Kasumi-1 (cell line): ENCODE data around the gene ROM1.
"Not testable (repeated sequence)": the region's sequence is repeated elsewhere in the genome, so short reads cannot be mapped to it uniquely, and the experiment has no call there.

ENCODE experiments used
- DNase-seq, 2 experiments: peaks; one replicate each; lab custom pipeline; 2025; lab: John Stamatoyannopoulos, UW

The ROM1 gene, protein sequence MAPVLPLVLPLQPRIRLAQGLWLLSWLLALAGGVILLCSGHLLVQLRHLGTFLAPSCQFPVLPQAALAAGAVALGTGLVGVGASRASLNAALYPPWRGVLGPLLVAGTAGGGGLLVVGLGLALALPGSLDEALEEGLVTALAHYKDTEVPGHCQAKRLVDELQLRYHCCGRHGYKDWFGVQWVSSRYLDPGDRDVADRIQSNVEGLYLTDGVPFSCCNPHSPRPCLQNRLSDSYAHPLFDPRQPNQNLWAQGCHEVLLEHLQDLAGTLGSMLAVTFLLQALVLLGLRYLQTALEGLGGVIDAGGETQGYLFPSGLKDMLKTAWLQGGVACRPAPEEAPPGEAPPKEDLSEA

DNA sequence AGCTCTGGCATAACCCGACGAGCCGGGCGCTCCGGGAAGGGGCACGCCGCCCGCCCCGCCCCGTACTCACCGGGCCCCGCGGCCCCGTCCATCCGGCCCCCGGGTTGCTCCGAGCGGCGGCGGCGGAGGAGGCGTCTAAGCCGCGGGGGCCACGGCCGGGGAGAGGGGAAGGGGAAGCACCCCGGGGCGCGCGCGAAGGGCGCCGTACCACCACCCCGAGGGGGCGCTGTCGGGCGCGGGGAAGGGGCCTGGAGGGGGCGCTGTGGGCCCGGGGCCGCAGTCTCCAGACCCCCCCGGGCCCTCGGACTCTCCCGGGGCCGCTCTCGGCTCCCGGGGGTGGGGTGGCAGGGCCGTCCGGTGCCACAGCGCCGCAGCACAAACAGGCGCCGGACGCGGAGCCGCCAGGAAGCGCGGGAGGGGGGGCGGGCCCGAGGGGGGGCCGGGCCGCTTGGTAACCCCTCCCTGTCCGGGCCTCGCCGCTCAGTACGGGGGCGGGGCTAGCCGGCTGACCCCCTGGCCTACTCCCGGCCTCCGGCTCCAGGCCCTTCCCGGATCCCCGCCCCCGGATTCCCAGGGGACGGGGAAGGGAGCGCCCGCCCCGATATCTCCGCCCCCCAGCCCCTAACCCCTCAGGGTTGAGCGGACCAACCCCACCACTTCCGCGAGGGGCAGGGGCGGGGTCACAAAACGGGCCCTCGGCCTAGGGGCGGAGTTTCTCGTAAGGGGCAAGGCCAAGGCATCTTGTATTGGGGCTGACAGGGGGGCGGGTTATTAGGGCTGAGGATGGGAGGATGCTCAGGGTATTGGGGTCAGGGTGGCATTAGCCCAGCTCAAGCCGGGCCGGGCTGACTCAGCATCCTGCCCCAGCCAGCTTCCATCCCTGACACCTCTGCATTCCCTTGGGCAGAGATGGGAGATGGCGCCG, at the start of gene ROM1, which contains the start of gene EML3:
ROM1 (plus strand) TSS at position 892 of the 925 bp plus-strand sequence; CDS start at position 917, 25 bp downstream.
EML3 (minus strand) TSS at position 410 of the 925 bp plus-strand sequence; CDS start at position 92, 318 bp downstream.
- peak; percentile 71 to 76 for DNase-seq

DNA sequence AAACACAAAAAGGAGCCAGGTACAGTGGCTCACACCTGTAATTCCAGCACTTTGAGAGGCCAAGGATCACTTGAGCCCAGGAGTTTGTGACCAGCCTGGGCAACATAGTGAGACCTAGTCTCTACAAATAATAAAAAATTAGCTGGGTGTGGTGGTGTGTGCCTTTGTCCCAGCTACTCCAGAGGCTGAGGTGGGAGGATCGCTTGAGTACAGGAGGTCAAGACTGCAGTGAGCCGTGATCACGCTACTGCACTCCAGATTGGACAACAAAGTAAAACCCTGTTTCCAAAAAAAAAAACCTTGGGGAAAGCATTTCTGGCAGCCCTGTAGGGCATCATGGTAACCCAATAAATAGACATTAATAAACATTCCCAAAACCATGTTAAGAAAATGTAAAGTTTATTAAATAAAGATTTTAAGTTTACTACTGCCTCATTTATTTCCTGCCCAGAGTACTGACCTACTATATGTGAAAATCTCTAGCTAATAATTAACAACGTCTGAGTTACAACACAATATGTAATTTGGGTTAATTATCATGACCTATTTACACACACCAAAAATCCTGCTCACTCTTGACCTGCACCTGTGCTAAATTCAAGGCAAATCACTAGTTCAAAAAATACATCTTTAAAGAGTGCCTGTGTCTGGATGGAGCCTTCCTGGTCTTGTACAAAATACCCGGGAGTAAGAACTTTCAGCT, 47.8 kb upstream of the ROM1 start:
- DNase-seq: no peak

DNA sequence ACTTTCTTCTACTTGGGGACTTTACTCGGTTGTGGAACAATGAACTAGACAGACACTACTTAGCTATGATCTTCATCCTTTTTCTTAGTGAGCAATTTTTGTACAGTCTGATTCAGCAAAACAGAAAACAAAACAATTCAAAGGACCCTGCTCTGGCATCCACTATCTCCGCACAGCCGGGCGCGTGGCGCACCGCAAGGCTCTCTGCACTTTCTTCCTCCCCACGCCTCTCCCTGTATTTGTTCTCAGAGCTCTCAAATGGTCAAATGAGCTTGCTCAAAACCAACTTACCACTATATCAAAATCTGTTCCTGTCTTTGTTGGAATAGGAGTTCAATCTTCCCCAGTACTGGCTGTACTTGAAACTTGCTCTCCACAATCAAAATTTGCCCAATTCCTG, 46.8 kb upstream of the ROM1 start:
- no peak for DNase-seq

DNA sequence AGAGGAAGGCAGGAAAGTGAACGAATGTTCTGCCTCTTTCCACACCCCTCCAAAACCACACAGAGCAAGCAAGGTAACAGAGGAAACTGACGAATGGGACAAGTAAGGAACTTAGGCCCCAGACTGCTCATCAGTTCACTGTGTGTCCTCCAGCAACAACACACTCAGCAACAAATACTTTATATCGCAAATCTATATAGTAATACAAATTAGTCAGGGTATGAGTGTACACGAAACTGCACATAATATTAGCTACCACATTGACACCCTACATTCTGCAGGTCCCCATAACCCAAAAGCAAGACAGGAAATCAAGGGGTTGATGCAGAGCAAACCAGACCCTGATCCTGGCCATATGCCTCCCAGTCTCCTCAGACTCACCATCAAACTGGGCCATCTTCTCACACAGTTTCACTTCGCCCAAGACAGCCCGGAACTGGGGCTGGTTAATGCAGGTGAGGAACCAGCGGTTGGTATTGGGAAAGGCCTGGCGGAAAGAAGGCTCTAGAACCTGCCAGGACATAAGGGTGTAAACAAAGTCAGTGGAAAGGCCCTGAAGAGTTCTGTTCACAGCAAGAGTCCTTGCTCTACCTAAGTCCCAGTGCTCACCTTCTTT, 45.9 kb upstream of the ROM1 start:
- DNase-seq: no peak

DNA sequence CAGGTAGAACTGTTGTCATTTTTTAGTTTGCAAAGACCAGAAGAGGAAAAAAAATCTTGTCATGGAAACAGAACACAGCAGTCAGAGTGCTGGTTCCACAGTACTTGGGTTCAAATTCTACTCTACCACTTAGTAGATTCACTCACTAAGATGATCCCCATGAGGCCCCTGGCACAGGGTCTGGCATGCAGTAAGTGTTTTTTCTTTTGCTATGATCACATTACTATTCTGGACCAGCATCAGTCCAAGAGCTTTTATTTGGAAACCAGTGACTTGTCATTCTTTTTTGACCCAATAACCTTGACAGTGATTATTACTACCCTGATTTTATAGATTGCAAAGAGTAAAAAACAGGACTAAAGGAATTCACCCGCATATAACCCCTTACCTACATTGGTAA, 43.4 kb upstream of the ROM1 start:
- no peak for DNase-seq

DNA sequence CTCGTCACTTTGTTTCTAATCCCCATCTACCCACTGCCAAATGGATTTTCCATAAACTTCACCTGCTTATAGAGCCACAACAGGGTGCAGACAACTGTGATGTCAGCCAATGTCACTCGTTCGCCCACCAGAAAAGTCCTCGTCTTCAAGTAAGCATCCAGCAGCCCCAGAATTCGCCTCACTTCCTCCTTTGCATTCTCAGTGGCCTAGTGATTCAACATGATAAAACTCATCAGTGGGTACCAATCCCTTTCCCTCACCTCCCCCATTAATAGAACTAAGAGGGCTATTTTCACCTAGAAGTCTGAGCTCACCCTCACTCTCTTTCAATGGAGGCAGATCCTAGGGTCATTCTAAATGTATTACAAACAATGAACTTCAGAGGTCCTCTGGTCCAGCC, 42.2 kb upstream of the ROM1 start:
- not testable (repeated sequence) for DNase-seq

DNA sequence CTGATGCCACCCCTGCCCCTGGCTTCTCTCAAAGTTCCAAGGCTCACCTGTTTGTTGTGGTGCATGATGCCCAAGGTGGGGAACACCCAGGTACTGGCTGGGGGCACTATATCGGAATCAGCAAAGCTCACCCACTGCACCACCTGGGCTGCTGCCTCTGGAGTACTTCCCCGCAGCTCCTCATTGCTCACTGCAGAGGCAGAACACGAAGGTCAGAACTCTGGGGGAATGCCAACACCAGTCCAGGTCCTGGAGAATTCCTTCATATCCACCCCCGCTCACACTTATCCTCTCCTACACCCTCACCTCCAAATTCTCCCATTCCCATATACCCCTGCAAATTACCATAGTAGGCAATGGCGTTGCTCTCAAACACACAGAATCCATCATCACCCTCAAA, 41.6 kb upstream of the ROM1 start:
- not testable (repeated sequence) for DNase-seq

DNA sequence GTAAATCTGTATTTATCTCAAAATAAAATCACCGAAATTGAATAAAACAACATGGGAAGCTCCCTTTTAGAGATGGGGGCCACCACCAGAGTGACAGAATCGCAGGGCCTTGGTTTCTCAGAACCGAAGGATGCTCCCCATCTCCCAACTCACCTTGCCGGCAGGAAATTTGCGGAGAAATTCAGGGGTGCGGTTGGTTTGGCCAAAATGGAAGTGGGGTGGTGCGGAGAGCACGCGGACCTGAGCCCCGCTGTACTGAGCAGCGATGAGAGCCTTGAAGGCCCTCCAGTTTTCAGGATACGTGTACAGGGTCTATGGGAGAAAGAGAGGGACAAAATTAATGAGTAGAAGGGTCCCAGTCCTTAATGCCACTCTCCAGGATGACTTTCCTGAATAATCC, 40.6 kb upstream of the ROM1 start:
- DNase-seq: no peak

DNA sequence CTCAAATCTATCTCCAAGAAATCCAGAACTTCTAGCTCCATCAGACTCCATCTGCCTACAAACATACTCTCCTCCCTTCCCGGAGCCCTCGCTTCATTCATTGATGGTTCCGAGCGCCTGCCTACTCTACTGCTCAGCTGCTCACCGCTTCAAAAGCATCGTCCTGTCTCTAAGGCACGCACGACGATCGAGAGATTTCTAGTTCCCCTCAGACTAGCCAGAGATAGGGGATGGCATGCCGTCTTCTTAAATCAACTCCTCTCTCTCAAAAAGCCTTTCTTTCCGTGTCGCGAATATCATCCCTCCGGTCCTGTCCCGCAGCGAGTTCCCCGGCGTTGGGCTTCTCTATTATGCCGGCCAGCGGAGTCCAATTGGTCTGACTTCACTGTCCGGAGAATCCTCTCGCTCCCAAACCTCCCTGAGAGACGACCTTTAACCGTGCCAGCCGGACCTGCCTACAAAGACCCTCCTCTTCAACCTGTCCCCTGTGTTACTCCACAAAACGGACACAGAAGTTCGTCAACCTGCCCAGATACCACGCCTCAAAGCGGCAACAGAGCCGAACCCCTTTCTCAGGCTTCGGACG, 40.0 kb upstream of the ROM1 start:
- peak; percentile 15 to 33 for DNase-seq

DNA sequence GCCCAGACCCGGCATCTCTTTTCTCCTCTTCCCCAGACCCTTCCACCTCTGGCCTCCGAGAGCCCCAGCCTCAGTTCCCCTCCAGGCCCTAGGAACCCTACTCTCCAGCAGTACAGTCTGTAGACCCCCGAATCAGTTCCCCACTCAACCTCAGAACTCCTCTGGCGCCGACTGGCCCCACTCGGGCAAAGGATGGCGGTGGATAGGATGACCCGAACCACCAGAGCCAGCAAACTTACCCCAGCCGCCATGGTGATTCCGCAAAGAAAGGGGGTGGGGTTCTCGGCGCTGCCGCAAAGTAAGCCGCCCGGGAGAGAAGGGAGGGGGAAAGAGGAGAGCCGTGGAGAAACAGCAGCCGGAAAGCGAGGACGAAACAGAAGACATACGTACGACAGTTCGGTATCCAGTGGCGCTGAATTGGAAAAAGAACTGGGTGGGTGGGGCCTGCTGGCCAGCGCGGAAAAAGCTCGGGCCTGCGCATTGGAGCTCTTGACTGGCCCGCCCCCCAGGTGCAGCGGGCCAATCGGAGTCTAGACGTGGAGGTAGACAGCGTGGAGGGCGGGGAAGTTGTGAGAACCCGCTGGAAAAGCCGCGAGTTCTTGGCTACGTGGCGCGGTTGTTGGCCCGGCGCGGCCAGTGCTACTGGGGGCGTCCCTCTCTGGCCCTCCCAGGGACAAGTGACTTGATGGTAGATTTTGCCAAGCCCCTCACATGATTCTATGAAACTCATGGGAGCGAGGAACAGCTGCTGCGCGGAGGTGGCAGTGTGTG, 39.3 kb upstream of the ROM1 start, which contains the start of gene EEF1G:
EEF1G (minus strand) TSS at position 300 of the 771 bp plus-strand sequence; CDS start at position 251, 49 bp downstream.
- DNase-seq: peak; percentile 100

DNA sequence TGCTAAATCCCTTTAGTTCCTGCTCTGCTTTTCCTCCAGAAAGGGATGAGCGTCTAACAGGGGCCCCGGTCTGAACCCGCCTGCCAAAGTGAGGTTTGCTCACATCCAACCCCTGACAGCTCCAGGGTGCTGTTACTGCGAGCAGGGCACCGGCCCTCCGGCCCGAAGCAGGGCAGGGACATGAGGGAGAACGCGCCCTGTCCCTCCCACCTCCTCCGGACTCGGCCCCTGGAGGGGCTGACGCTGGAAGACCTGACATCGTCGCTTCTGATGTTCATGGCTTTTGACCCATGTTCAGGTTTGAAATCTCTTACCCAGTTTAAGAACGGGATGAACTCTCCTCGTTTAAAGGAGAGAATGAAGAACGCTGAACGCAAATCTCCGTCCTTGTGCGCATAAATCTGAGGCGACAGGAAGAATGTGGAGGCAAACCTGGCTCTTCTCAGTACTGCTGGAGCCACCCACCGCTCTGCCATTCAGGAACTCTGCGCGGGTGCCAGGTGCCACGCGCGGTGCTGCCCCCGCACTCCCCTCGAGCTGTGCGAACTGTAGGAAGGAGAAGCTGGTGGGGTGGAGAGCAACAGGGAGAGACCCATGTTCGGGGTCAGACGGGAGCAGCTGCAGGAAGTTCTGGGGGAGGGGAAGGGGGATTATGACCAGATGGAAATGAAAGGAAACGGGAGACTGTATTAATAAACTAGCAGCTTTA, 38.5 kb upstream of the ROM1 start:
- DNase-seq: peak; percentile 36 to 56

DNA sequence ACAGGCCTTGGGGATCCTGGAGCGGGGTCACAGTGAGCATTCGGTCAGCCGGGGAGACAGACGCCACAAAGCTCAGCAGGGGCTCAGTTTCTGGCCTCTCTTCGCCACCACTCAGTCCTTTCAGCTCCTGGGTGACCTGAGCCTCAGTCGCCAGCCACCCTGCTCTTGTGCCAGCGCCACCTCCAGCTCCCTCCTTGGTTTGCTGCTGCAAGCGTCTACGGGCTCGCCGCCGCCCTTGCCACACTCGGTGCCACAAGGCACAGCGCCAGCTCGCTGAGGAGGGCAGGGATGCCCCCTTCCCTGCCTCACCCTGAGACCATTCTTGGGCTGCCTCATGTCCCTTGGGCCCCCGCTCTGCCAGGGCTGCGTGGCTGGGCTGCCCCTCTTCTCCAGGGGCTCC, 37.9 kb upstream of the ROM1 start:
- no peak for DNase-seq

DNA sequence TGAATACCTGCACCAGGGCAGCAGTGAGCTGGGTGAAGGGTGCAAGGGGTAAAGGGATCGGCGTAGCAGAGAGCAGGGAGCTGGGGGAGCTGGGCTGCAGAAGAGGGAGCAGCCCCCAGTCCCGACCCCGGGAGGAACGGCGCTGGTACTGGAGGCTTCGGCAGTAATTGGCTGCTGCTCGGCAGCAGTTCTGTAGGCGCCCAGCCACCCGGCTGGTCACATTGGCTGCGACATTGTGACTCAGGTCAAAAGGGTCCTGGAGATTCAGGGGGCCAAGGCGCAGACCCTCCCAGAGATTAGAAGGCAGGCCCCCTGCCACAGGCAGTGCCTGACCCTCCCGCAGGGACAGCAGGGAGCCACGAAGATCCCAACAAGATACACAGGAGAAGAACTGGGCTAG, 37.2 kb upstream of the ROM1 start:
- DNase-seq: no peak

DNA sequence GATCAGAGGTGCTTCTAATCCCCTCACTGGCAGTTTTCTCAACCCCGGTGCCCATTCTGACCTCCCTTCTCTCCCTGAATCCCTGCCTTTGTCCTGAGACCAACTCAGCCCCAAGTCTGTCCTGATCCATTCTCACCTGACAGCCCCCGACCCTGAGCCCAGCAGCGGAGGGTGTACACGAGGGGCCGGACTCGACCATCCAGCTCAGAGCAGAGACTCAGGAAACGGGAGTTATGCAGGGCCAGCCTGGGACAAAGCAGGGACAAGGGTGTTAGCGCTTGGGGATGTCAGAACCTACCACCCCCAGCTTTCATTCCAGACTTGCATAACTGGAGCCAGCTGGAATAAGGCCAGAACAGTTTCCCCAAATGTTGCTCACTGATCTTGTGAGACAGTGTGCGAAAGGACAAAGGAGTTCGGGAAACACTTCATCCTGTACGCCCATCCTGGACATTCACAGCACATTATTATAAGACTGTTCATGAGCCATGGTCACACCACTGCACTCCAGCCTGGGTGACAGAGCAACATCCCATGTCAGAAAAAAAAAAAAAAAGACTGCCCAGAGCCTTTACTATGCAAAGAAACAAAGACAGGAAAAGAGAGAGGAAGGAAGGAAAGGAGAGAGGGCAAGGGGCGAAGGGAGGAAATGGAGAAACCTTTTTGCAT, 35.9 kb upstream of the ROM1 start:
- DNase-seq: no peak

DNA sequence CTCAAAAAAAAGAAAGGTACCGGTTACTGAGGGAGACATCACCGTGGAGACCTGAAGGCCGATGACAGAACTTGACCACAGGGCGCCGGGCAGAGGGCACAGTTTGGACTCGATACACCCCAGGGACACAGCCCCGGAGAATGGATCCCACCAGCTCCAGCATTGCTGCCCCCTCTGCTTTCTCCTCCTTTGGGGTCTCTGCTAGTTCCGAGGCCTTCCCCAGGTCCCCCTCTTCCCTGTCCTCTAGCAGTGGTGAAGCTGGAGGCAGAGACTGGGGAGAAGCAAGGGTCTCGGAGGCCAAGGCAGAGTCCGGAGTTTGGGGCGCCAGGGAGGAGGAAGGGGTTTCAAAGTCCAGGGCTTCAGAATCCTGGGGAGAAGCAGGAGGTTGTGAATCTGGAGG, 34.5 kb upstream of the ROM1 start:
- no peak for DNase-seq

DNA sequence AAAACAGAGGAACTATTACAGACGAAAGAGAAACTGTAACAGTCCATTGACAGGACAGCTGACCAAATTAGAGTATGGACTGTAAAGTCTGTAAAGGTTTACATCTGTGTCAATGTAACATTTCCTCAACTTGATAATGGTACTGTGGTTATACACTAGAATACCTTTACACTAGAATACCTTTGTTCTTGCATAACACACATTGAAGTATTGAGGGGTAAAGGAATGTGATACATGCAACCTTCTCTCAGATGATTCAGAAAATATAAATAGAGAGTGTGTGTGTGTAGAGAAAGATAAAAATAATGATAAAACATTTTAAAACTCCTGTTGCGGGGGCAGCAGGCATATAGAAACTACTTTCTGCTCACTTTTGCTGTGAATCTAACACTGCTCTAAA, 33.8 kb upstream of the ROM1 start:
- DNase-seq: no peak

DNA sequence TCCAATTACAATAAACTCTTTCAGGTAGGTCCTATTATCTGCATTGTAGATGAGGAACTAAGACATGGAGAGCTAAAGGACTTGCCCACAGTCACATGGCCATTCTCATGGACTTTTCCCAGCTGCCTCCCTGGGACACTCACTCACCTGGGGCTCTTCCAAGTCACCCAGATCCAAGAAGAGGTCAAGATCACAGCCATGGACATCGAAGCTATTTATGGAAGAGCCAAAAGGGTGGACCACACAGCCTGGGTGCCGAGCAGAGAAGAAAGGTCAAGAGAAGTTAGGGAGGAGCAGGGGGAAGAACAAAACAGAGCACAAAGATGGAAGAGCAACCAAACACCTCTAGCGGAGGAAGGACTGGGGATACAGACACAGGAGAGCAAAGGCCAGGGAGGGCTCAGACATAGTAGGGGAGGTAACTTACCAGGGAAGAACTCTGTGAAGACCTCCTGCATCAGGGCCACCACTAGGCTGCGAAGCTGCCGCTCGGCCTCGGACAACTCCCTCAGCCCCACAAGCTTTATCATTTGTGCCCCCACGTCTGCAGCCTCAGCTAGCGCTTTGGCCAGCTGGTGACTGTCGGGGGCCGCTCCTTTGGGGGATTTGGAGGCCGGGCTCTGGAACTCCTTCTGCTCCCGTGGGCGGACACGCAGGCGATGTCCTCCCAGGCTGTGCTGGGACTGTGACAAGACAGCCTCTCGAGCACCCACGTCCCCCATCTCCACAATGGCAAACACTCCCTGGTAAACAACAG, 31.9 kb upstream of the ROM1 start:
- DNase-seq: no peak

DNA sequence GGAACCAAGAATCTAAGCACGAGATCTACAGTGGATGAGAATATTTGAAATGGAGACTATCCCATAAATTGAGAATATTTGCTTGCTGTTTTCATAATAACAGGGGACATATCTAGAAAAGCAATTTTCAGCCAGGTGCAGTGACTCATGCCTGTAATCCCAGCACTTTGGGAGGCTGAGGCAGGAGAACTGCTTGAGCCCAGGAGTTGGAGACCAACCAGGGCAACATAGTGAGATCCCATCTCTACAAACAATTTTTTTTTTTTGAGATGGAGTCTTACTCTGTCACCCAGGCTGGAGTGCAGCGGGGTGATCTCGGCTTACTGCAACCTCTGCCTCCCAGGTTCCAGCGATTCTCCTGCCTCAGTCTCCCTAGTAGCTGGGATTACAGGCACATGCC, 31.3 kb upstream of the ROM1 start:
- not testable (repeated sequence) for DNase-seq

DNA sequence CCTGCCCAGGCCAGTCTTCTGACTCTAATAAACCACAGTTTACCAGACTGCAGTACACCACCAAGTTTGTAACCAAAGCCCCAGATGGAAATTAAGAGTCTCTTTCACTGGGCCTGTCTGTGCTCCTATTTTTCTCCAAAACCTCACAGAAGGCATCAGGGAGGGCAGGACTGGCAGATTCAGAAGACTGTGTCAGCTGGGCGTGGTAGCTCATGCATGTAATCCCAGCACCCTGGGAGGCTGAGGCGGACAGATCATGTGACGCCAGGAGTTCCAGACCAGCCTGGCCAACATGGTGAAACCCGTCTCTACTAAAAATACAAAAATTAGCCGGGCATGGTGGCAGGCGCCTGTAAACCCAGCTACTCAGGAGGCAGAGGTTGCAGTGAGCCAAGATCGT, 27.7 kb upstream of the ROM1 start:
- DNase-seq: not testable (repeated sequence)
